ENCODE results near the gene PROM1.

Gene PROM1

DNA sequence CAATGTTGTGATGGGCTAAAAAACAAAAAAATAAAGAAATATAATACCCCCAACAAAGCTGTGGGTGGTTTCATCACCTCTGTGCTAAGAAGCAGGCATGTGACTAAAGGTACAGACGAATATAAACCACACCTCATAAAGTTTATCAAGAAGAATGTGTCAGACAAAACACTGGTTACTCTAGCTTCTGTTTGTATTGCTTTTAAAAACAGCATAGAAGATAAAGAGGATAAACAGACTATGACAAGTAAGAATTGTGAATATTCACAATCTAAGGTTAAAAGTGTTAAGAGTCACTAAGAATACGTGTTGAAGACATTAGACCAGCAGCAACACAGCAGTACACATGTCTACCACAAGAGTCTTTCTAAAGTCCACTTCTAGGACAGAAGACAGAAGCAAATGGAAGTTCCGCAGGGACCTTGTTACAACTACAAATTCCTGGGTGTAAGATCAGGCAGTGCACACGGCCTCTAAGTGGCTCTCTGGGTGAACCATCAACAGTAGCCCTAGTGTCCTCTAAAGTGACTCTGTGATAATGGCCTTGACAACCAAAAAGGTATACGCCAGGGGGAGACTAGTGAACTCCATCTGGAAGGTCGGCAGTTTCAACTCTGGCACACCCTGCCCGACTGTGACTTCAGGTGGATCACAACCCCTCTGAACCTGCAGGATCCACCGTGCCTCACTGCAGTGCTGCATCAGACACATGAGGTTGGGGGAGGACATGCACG lies 112.6 kb downstream of the PROM1 start:
- Mint-ChIP-seq H3K4me1 (peaks cover 5% of the 10 kb centered on the region), H3K4me3 (no peak overlapping the region), H3K9me3 (peaks cover 8% of the 10 kb centered on the region), H3K27me3 (ENCODE audit: low read depth, poor library complexity) (peaks cover 5% of the 10 kb centered on the region), H3K27ac (no peak overlapping the region), H3K36me3 (ENCODE audit: low read depth) (peaks cover 29% of the 10 kb centered on the region)
- no peak for DNase-seq
- TF ChIP-seq, protein P1, sequence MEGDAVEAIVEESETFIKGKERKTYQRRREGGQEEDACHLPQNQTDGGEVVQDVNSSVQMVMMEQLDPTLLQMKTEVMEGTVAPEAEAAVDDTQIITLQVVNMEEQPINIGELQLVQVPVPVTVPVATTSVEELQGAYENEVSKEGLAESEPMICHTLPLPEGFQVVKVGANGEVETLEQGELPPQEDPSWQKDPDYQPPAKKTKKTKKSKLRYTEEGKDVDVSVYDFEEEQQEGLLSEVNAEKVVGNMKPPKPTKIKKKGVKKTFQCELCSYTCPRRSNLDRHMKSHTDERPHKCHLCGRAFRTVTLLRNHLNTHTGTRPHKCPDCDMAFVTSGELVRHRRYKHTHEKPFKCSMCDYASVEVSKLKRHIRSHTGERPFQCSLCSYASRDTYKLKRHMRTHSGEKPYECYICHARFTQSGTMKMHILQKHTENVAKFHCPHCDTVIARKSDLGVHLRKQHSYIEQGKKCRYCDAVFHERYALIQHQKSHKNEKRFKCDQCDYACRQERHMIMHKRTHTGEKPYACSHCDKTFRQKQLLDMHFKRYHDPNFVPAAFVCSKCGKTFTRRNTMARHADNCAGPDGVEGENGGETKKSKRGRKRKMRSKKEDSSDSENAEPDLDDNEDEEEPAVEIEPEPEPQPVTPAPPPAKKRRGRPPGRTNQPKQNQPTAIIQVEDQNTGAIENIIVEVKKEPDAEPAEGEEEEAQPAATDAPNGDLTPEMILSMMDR (IDR thresholded peaks at IDR 0.05) = no peak

GRCh38 chr4:15968551-15969300 lies 115.1 kb downstream of the PROM1 start:
- TF ChIP-seq, protein P1 (IDR thresholded peaks at IDR 0.05) = no peak

DNA sequence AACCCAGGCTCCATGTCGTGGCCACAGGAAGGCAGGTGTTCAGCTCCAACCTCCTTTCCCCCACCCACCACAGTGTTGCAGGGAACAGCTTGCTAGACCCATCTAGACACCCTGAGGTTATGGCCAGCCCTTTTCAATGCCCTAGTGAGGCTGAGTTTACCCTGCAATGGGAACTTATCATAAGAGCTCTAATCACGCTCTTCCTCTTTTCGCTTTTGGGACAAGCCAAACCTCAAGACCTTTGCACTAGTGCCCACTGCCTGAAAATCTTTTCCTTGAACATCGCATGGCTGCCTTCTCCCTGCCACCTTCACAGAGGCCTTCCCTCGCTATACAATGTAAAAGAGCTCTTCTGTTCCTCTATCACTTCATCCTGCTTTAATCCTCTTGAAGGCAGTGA lies 118.5 kb downstream of the PROM1 start:
- Mint-ChIP-seq H3K9me3 (peaks cover 14% of the 10 kb centered on the region), H3K4me1 (peaks cover 4% of the 10 kb centered on the region), H3K4me3 (no peak overlapping the region), H3K27ac (no peak overlapping the region), H3K36me3 (ENCODE audit: low read depth) (peaks cover 27% of the 10 kb centered on the region), H3K27me3 (ENCODE audit: low read depth, poor library complexity) (peaks cover 13% of the 10 kb centered on the region)
- DNase-seq = no peak
- TF ChIP-seq, protein P1 (IDR thresholded peaks at IDR 0.05) = no peak

More at GRCh38 chr4:15968551-15969300, 115.1 kb downstream of the PROM1 start:
- H3K36me3 Mint-ChIP-seq (ENCODE audit: low read depth) = peaks cover 27% of the 10 kb centered on the region
- H3K4me1 Mint-ChIP-seq = no peaks in the 10 kb centered on the region
- H3K27me3 Mint-ChIP-seq (ENCODE audit: low read depth, poor library complexity) = peaks cover 15% of the 10 kb centered on the region
- peaks cover 14% of the 10 kb centered on the region for H3K9me3 Mint-ChIP-seq
- no peak for DNase-seq
- no peak overlapping the region for H3K27ac Mint-ChIP-seq
- H3K4me3 Mint-ChIP-seq = no peak overlapping the region

DNA sequence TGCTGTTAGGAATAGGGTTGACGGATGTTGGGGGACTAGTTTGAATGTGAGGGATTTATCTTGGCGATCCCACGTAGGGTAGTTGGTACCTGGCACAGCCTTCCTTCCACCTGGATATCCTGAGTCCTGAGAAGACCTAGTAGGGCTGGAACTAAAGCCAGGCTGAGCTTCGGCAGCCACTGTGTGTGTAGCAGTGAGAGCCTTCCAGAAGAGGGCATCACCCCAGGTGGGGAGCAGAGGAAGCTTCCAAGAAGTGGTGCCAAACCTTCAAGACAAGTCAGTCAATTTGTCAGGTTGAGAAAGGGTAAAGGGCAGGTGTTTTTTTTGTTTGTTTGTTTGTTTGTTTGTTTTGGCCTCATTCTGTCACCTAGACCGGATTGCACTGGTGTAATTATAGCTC lies 119.7 kb downstream of the PROM1 start:
- H3K27me3 Mint-ChIP-seq (ENCODE audit: low read depth, poor library complexity) = peaks cover 13% of the 10 kb centered on the region
- TF ChIP-seq, protein P1 (IDR thresholded peaks at IDR 0.05) = no peak
- no peak for DNase-seq
- peaks cover 27% of the 10 kb centered on the region for H3K36me3 Mint-ChIP-seq (ENCODE audit: low read depth)
- peaks cover 4% of the 10 kb centered on the region for H3K4me1 Mint-ChIP-seq
- H3K4me3 Mint-ChIP-seq = no peak overlapping the region
- peaks cover 14% of the 10 kb centered on the region for H3K9me3 Mint-ChIP-seq
- no peak overlapping the region for H3K27ac Mint-ChIP-seq

DNA sequence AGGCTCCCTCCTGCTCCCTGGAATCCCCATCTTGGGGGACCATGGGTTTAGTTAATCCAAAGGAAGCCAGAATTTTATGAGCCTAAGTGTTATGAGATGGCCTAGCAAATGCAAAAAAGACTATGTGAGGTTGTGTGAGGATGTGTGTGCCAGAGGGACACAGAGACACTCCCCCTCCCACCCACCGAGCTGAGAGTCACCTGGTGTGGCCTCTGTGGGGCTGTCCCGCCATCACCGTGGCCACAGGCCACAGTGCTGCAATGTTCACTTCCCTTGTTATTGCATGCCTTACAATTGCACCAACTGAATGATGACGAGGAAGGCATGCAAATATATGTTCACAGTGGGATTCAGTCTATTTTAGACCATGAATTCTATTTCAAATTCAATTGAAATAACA lies 120.2 kb downstream of the PROM1 start:
- Mint-ChIP-seq H3K36me3 (ENCODE audit: low read depth) (peaks cover 21% of the 10 kb centered on the region), H3K4me1 (peaks cover 4% of the 10 kb centered on the region), H3K27me3 (ENCODE audit: low read depth, poor library complexity) (peaks cover 14% of the 10 kb centered on the region), H3K9me3 (peaks cover 14% of the 10 kb centered on the region), H3K27ac (no peak overlapping the region), H3K4me3 (no peak overlapping the region)
- TF ChIP-seq, protein P1 (IDR thresholded peaks at IDR 0.05) = no peak
- no peak for DNase-seq
